HG03558 (cell line): ENCODE measurements around the gene NFIA.
"Not testable (repeated sequence)": the region's sequence is repeated elsewhere in the genome, so short reads cannot be mapped to it uniquely, and the experiment has no call there.

Source experiments
- ATAC-seq: cut with Tn5 transposase; IDR thresholded peaks from one replicate; pipeline ENCODE4 v1.9.1; 2021; ENCODE audit warnings: moderate number of reproducible peaks; ENCODE audit not compliant: unreplicated experiment; ENCODE audit errors: extremely low read depth

NFIA gene

DNA sequence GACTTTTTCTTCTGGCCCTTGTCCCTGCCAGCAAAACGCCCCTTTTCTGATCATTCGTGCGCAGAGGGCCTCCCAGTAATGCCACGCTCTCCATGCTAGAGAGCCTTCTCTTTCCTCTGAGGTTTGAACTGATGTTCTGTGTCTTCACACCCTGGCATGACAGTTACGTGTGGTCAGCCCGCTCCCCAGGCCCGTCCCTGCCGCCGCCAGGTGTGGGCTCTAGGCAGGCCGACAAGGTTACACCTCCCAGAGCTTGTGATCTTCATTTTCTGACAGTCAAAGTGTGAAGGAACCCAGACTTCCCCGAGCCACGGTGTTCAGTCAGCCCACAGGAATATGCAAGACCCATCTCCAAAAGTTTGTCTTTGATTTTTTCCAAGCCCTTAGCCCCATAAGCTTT, 377.0 kb downstream of the NFIA start:
- ATAC-seq: no peak

DNA sequence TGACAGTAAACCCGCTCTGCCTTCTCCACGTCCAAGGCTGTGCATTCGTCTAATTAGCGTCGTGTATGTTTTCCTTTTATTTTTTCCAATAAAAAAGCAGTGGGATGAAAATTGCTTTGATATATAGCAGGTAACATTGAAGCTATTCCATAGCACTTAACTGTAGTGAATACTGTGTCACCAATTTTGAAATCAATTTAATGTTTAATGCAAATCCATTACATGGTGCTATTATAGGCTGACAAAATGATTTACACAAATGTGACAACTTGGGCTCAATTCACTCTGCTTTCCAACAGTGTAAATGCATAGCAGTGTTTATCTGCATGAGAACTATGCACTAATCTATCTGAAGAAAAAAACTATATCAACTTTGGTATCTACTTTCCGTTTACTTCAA, 377.8 kb downstream of the NFIA start:
- ATAC-seq: no peak

DNA sequence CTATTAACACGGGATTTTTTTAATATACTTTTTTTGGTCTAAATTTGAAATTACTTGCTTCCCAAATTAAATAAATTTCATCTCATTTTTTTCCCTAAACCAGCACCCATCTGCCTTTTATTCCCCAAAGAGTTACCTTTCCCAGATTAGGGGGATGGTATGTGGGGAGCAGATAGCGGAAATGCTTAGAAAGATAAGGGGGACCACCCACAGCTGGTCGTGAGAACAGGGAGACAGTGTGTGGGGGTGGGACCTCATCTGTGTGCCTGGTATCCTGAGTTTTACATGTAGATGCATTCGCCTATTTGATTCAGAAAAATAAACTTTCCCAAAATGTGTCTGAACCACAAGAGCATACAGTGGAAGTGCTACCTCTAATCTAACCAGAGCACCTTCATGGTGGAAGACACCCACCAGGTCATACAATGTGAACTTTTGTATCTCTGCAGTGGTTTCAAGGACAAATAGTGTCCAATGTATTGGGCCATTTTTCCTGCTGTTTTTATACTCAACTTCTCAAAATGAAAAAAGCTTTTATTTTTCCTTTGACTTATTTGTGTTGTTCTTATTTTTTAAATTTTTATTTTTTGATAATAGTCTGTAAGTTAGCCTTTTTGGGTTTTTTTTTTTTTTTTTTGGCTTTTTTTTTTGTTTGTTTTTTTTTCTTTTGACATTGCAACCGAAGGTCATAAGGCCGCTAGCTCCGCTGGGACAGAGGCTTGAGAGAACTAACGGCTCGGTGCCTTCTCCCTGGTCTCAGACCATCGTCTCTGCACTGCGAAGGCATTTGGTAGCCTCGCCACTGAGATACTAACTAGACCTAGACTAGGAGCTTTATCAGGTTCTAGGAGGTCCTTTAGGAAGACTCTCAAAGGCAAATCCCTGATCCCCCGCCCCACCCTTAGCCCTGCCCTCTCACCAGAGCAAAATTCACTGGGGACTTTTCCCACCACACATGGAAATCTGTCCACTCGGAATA, 379.3 kb downstream of the NFIA start:
- no peak for ATAC-seq

DNA sequence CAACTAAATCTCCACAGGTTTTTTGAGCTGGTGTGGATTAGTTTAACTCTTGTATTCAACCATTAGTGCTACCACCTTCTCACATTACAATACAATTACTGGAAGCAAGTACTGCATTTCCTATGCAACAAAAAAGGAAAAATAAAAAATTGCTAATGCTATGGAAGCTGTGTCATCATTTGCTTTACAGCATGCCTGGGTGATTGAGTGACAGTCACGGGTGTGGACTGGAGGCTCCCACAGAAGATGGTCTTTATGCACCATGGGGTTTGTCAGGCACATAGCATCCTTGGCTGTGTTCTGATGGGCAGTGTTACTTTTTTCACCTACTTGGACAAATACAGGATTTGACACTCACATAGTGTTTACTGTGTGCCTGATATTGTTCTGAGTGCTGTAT, 380.3 kb downstream of the NFIA start:
- ATAC-seq: no peak

DNA sequence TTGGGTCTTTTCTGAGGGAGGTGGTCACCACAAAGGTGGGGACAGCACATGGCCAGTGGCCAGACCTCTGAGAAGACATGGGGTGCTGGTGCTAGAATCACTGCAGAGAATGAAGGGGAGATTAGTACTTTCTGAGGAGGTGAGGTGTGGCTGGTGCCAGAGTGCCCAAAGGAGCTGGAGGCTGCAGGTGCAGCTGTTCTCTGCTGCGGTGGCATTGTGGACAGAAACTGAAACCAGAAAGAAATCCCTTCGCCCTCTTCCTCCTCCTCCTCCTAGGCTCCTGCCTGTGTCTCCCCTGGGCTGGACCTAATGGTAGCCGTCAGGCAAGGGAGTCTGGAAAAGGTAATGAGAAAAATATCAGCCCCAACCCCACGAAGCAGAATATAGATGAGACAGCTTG, 380.9 kb downstream of the NFIA start:
- no peak for ATAC-seq

DNA sequence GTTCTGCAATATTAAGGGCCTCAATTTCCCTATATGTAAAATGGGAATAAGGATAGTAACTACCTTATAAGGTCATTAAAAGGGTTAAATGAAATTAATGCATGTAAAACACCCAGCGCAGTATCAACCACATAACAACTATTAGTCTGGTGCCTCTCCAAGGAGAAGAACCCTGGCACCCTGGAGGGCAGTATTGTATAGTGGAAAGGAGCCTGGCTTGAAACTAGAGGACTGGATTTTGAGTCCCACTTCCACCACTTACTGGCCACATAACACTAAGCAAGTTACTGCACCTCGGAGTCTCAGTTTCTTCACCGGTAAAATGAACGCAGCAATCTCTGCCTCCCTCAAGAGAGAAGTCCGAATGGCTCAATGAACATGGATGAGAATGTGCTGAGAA, 385.5 kb downstream of the NFIA start:
- not testable (repeated sequence) for ATAC-seq

DNA sequence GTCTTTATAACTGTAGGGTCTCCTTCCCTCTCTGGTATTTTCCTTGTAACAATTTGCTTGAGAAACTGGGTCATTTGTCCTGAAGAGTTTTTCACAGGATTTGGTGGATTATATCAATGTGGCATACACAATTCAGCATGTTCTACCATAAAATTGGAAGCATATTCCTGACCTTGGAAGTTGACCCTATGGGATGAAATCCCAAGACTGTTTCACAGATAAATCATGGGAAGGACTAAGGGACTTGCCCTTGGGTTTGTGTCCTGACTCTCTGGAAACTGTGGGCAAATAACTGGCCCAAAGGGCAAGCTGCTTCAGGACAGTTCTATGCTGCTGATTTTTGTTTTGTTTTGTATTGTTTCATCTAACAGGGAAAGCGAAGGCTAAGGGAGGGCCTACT, 387.0 kb downstream of the NFIA start:
- ATAC-seq: no peak

DNA sequence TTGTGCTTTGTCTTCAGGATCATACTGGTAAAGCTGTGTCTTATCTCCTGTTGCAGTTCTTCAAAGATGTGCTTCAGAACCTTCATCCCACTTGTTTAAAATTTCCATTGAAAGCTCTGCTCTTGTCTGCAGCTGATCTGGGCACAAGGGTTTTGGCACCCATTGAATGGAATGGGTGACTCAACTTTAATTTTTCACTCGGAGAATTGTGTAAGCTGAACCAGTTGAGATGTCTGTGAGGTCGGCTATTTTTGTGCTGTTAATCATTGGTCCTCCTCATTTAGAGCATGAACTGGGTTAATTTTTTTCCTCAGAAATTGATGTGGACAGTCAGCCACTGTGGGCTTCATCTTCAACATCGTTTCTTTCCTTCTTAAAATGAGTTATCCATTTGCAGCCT, 390.5 kb downstream of the NFIA start:
- no peak for ATAC-seq

DNA sequence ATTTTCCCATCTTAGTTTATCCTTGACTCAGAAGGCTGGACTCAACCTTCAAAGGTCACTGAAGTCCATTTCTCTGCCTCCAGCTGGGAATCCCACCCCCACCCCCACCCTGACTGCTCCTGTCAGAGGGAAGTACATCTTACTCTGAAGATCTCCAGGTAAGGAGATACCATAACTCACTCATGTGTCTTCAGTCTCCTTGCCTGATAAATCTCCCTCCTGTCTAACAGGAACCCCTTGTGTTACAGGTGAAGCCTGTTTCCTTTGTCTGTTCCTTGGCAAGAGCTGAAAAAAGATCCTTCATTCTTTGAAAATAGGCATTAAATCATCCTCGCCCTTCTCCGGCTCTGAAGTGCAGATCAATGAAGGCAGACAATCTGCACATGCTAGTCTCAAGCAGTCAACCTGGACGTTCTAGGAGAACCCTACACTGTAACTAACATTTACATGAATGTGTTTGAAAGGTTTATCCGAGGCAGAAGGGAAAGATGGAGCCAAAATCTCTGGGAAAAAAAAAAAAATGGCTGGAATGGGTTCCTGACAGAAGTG, 392.0 kb downstream of the NFIA start:
- ATAC-seq: no peak

DNA sequence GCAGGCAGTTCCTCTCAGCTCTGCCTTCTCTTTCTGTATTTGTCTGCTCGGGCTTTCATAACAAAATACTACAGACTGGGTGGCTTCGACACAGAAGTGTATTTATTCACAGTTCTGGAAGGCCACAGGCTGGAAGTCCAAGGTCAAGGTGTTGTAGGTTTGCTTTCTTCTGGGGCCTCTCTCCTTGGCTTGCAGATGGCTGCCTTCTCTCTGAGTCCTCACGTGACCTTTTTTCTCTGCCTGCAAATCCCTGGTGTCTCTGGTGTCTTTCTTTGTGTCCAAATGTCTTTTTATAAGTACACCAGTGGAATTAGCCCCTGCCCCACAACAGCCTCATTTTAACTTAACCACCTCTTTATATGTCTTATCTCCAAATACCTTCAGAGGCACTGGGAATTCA, 392.6 kb downstream of the NFIA start:
- ATAC-seq: no peak

DNA sequence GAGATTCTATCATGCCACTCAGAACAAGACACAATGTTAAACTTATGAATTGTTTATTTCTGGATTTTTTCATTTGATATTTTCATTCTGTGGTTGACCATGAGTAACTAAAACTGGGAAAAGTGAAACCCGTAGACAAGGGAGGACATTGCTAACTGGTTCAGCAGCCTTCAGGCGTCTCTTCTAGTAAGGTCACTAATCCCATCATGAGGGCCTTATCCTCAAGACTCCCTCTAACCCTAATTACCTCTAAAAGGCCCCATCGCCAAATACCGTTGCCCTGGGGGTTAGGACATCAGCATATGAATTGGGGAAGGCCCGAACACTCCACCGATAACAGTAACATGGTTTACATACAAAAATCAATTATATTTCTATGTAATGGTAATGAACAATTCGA, 394.9 kb downstream of the NFIA start:
- ATAC-seq: no peak

DNA sequence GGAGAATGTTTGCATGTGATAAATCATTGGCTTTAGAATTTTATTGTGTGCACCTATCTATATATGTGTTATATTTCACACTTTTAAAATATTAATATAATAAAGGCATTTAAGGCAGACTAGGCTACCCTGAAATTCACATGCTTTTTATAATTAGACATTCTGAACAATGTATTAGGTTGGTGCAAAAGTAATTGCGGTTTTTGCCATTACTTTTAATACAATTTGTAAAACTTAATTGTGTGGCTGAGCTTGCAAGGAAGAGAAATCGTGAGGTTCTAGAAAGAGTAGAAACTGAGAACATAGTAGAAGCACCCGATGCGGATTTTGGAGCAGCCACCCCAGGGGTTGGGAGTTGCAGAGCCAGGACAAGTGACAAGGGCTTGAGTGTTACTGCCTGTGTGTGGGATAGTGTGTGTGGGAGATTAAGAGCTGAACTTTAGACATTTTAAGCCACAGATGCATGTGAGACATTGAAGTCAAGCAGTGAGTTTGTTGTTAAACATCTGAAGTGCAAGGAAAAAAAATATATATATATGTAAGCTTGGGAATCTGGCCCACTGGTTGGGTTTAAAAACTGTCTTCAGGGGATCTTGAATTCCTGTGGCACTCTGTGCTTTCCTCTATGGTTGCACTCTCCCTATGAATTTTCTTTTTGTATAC, 398.0 kb downstream of the NFIA start:
- no peak for ATAC-seq

DNA sequence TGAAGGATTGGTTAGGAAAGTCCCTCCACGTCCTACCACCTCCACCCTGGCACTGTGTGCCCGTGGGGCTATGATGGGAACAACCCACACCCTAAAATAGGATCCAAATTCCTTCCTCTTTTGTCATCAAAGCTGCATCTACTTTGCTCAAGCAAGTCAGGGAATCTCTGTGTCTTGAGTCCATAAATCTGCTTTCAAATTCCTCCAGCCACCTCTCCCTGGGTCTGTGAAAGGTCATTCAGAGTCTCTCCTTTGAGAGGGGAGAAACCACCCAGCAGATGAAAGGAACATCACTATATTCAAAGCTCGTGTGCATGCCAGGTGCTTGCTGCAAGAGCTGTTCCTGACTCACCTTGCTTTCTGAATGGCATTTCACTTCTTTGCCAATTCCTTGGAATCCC, 399.0 kb downstream of the NFIA start:
- ATAC-seq: no peak

DNA sequence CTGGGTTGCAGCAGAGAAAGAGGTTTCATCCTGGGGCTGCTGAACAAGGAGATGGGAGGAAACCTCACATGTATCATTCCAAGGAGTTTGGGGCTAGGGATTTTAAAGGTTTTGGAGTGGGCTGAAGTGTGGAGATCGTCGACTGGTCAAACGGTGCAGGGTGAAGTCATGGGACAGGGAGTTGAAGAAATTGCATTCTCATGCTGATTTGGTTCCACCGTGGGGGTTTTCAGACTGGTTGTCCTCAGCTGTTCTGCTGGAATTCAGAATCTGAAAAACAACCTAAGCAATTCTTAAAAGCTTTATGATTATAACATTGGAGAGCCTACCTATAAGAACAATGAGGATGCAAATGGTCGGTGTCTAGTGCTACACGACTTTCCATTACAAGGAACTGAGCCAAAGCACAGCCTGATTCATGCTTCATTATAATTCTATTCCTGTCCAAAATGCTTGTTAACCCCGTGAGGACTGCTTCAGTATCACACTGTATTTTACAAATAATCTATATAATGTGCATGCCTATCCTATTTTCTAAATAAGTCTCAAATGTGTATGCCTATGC, 399.9 kb downstream of the NFIA start:
- no peak for ATAC-seq

DNA sequence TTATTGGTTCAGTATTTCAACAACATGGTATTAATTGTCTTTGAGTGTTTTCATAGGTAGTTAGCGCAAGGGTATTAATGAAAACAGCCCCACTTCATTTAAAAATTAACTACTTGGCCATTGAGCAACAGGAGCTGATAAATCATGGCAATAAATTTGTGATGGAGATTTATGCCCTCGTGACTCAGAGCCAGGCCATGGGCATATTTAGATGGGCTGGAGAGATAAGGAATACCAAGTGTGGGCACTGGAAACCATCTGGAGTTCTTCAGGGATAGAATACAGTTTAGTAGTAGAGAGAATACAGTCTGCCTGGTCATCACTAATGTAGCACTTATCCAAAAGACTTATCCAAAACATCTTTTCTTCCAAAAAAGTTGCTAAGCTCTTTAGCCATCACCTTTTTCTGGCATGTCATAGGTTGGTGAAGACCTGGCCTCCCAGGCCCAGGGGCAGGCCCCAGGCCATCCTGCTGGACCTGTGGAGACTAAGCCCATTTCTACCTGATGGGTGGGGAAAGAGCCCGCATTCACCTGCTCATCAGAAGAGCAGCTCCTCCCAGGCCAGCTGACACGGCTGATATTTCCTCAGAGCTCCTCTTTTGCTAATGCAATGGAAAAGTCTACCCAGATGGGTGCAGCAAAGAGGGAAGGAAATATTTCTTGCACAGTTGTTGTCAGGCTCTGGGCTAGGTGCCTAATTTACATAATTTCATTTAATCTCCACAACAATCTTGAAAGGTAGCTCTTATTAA, 404.6 kb downstream of the NFIA start:
- no peak for ATAC-seq

DNA sequence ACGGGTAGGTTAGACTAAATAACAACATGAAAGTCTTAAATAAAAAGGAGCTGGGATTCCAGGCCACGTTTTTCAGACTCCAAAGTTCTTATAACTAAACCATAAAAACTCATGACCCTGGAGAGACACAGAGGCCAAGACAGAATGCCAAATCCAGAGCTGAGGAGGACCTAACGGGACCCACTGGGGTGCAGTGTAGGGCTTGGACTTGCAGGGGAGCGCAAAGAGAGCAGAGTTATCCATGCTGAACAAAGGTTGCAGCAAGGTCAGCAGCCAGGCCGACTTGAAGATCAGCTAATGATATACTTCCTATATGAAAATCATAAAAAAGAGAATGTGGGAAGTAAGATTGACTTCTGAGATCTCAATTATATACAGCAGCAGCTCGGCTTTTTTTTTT, 405.4 kb downstream of the NFIA start:
- no peak for ATAC-seq

DNA sequence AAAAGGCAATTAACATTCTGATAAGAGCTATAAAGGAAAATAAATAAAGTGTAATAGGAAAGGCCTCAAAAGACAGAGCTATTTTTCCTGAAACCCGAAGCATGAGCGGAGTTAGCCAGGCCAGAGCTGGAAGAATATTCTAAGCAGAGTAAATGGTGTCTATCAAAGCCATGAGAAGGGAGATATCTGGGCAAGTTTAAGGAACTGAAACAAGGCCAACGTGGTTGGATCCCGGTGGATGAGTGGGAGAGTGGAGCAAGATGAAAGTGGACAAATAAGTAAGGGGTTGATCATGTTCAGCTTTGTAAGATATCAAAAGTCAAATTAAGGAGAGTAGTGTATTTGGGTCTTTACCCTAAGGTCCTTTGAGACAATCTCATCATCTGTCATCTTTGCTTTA, 408.6 kb downstream of the NFIA start:
- no peak for ATAC-seq

DNA sequence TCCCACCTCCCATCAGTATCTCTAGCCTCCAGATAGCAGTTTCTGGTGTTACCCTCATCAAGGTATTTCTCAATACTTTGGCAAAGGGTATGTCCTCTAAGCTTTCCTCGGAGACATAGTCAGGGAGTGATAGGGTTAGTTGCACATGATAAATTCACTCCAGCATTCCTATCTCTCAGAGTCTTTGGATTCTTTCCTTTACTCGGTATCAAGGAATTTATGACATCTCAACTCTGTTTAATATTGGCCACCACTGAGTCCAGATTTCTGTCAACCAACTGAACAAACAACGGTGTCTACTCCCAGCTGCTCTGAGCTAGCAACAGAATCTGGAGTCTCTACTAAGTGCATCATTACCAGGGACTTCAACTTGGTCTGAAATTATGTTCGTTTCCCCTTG, 409.1 kb downstream of the NFIA start:
- no peak for ATAC-seq

DNA sequence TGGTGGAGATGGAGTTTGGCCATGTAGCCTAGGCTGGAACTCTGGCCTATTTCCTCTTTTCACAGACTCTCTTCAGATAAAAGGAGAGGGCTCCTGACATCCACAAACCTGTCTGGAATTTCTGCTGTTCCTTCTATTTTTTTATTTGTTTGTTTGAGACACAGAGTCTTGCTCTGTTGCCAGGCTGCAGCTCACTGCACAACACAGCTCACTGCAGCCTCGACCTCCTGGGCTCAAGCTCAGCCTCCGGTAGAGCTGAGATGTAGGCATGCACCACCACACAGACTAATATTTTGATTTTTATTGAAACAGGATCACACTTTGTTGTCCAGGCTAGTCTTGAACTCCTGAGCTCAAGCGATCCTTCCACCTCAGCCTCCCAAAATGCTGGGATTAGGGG, 411.6 kb downstream of the NFIA start:
- ATAC-seq: no peak

DNA sequence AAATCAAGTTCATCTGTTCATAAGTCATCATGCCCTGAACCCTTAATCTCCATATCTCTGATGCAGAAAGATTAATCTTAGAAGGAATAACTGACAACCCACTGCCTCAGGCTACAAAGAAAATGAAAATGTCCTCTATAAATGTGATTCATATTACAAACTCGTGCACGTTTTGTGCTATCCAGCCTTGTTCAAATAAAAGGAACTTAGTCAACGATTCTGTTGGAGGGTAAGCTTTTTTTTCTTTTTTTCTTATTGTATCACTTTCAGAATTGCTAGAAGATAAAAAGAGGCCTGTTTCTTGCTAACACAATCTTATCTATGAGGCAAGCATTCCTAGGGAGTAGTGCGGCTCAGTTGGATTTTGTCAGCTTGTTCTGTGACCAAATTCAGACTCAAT, 414.1 kb downstream of the NFIA start:
- no peak for ATAC-seq
